HepG2 (cell line): ENCODE data around the gene ZFHX3. TPM values are rescaled to one million over a fixed set of nuclear protein-coding genes. Genes with fewer than 3 reads are reported as not detected.
A peak's percentile ranks its signal among the peaks of the same experiment; 100 is the strongest.

ENCODE experiments used
- CENPT ChIP-seq: sonication (generic); formaldehyde crosslinking; IDR thresholded peaks from 2 replicates; pipeline ENCODE4 v1.8.0; 2022; ENCODE audit warnings: low read depth, mild to moderate bottlenecking, moderate library complexity, missing genetic modification reagents
- E2F1 ChIP-seq: sonication (generic); formaldehyde crosslinking; IDR thresholded peaks from 2 replicates; pipeline ENCODE4 v1.5.0; 2020; ENCODE audit warnings: missing genetic modification reagents
- EZH2 ChIP-seq: conservative IDR thresholded peaks from 2 replicates; pipeline ENCODE4 v1.6.1; 2012; ENCODE audit warnings: mild to moderate bottlenecking, low read depth, low read length, moderate library complexity
- MAF1 ChIP-seq: sonication (generic); formaldehyde crosslinking; IDR thresholded peaks from 2 replicates; pipeline ENCODE4 v1.5.0; 2020; ENCODE audit warnings: missing genetic modification reagents, borderline replicate concordance
- MYPOP ChIP-seq: sonication (generic); formaldehyde crosslinking; IDR thresholded peaks from 2 replicates; pipeline ENCODE4 v1.8.1; 2023; ENCODE audit warnings: mild to moderate bottlenecking, moderate library complexity, missing genetic modification reagents
- NCOR1 ChIP-seq: fragments of 200-600 bp; sonication (generic); IDR thresholded peaks from 2 replicates; pipeline ENCODE4 v1.7.0; 2017; ENCODE audit warnings: antibody characterized with exemption, low read length, borderline replicate concordance
- PAWR ChIP-seq: sonication (generic); formaldehyde crosslinking; IDR thresholded peaks from 2 replicates; pipeline ENCODE4 v1.4.0; 2020; ENCODE audit warnings: missing genetic modification reagents, mild to moderate bottlenecking, borderline replicate concordance
- TRIM24 ChIP-seq: sonication (generic); formaldehyde crosslinking; IDR thresholded peaks from 2 replicates; pipeline ENCODE4 v1.8.0; 2022; ENCODE audit warnings: mild to moderate bottlenecking, missing genetic modification reagents
- ZNF749 ChIP-seq: sonication (generic); formaldehyde crosslinking; IDR thresholded peaks from 2 replicates; pipeline ENCODE4 v1.8.0; 2022; ENCODE audit warnings: mild to moderate bottlenecking, missing genetic modification reagents, moderate library complexity, borderline replicate concordance
- ZSCAN12 ChIP-seq: sonication (generic); formaldehyde crosslinking; IDR thresholded peaks from 2 replicates; pipeline ENCODE4 v1.9.0; 2021; ENCODE audit warnings: mild to moderate bottlenecking, missing genetic modification reagents
- polyA plus RNA-seq, 8 experiments: library from polyadenylated mRNA; depleted of rRNA in 3 of 8; stranded (reverse) in 7 of 8; unstranded in 1 of 8; fragments of >200 nt; fragmentation: Illumina TruSeq in 4 of 8; extraction: Trizol in 4 of 8; gene quantifications; 2 replicates each; pipeline versions ENCODE4 v1.2.1 to v1.2.3, GENCODE V29; 2011 to 2016; ENCODE audit warnings: low read depth in 4 of 8, missing spikeins in 1 of 8, mixed read lengths in 1 of 8; ENCODE audit not compliant: insufficient read depth in 1 of 8
- total RNA-seq, 5 experiments: library from RNA; depleted of rRNA; stranded (reverse); fragments of >200 nt; fragmentation: Illumina TruSeq; extraction: Trizol; gene quantifications; 2 replicates each; pipeline ENCODE4 v1.2.3, GENCODE V29; 2016; ENCODE audit warnings: low read depth in 1 of 5
- TF ChIP-seq, protein P1 (sequence below): sonication (generic); formaldehyde crosslinking; conservative IDR thresholded peaks from 2 replicates; pipeline ENCODE4 v1.8.0; 2022; ENCODE audit warnings: low read depth, missing genetic modification reagents
- TF ChIP-seq, protein P2 (sequence below): sonication (generic); formaldehyde crosslinking; IDR thresholded peaks from 2 replicates; pipeline ENCODE4 v1.4.0; 2020; ENCODE audit warnings: mild to moderate bottlenecking, missing genetic modification reagents
- TF ChIP-seq, protein P3 (sequence below): sonication (generic); formaldehyde crosslinking; IDR thresholded peaks from 2 replicates; pipeline ENCODE4 v1.4.0; 2020; ENCODE audit warnings: missing genetic modification reagents
- TF ChIP-seq, protein P4 (sequence below): sonication (generic); formaldehyde crosslinking; conservative IDR thresholded peaks from 2 replicates; pipeline ENCODE4 v1.4.0; 2020; ENCODE audit warnings: mild to moderate bottlenecking, missing genetic modification reagents, moderate library complexity

ZFHX3 gene
- total and polyA plus RNA-seq, 2 of the 13 experiments (the other 11 are each of a cell fraction or from before 2014, with no cell fraction given): 5.0 to 6.0 TPM

DNA sequence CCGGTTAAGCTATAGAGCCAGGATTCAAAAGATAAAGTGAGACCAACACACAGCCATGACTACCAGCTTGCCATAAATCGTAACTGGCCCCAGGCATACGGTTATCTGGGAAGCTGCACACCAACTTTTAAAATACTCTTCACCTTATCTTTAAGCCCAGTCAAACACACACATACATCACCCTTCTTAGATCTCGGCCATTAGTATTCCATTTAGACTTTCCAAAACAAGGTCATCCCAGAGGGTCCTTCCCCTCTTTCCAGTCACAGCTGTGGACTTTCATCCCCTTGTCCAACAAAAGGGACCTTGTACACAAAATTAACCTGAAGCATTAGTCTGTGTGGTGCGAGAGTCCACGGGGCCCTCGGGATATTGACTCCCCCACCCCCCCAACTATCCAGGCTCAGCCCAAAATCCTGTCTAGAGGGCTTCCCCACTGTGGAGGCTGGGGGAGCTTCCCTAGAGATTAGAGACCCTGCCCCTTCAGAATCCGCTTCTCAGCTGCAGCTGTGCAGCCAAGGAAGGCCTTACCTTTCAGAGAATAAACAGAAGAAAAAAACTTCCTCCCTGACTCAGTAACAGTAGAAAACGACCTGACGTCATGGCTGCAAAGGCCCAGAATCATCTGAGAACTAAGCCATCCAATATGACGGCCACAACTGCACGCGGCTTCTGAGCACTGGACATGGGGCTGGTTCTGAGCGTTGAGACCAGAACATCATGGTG lies 9.9 kb downstream of the ZFHX3 start (continued):
- TF ChIP-seq, protein P1, sequence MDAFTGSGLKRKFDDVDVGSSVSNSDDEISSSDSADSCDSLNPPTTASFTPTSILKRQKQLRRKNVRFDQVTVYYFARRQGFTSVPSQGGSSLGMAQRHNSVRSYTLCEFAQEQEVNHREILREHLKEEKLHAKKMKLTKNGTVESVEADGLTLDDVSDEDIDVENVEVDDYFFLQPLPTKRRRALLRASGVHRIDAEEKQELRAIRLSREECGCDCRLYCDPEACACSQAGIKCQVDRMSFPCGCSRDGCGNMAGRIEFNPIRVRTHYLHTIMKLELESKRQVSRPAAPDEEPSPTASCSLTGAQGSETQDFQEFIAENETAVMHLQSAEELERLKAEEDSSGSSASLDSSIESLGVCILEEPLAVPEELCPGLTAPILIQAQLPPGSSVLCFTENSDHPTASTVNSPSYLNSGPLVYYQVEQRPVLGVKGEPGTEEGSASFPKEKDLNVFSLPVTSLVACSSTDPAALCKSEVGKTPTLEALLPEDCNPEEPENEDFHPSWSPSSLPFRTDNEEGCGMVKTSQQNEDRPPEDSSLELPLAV (CRISPR knock-in tag): no peak
- no peak for TF ChIP-seq MAF1 (CRISPR knock-in tag)
- TF ChIP-seq TRIM24 (CRISPR knock-in tag): no peak
- TF ChIP-seq, protein P2, sequence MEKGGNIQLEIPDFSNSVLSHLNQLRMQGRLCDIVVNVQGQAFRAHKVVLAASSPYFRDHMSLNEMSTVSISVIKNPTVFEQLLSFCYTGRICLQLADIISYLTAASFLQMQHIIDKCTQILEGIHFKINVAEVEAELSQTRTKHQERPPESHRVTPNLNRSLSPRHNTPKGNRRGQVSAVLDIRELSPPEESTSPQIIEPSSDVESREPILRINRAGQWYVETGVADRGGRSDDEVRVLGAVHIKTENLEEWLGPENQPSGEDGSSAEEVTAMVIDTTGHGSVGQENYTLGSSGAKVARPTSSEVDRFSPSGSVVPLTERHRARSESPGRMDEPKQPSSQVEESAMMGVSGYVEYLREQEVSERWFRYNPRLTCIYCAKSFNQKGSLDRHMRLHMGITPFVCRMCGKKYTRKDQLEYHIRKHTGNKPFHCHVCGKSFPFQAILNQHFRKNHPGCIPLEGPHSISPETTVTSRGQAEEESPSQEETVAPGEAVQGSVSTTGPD (CRISPR knock-in tag): 0 out of 2 replicates have a peak, but pooled peaks have one; percentile 61
- no peak for TF ChIP-seq ZNF749 (CRISPR knock-in tag)
- TF ChIP-seq CENPT (CRISPR knock-in tag): no peak
- TF ChIP-seq, protein P3, sequence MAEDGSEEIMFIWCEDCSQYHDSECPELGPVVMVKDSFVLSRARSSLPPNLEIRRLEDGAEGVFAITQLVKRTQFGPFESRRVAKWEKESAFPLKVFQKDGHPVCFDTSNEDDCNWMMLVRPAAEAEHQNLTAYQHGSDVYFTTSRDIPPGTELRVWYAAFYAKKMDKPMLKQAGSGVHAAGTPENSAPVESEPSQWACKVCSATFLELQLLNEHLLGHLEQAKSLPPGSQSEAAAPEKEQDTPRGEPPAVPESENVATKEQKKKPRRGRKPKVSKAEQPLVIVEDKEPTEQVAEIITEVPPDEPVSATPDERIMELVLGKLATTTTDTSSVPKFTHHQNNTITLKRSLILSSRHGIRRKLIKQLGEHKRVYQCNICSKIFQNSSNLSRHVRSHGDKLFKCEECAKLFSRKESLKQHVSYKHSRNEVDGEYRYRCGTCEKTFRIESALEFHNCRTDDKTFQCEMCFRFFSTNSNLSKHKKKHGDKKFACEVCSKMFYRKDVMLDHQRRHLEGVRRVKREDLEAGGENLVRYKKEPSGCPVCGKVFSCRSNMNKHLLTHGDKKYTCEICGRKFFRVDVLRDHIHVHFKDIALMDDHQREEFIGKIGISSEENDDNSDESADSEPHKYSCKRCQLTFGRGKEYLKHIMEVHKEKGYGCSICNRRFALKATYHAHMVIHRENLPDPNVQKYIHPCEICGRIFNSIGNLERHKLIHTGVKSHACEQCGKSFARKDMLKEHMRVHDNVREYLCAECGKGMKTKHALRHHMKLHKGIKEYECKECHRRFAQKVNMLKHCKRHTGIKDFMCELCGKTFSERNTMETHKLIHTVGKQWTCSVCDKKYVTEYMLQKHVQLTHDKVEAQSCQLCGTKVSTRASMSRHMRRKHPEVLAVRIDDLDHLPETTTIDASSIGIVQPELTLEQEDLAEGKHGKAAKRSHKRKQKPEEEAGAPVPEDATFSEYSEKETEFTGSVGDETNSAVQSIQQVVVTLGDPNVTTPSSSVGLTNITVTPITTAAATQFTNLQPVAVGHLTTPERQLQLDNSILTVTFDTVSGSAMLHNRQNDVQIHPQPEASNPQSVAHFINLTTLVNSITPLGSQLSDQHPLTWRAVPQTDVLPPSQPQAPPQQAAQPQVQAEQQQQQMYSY (CRISPR knock-in tag): no peak
- no peak for TF ChIP-seq PAWR (CRISPR knock-in tag)
- no peak for TF ChIP-seq E2F1 (CRISPR knock-in tag)
- no peak for TF ChIP-seq MYPOP
- no peak for TF ChIP-seq EZH2
- TF ChIP-seq, protein P4, sequence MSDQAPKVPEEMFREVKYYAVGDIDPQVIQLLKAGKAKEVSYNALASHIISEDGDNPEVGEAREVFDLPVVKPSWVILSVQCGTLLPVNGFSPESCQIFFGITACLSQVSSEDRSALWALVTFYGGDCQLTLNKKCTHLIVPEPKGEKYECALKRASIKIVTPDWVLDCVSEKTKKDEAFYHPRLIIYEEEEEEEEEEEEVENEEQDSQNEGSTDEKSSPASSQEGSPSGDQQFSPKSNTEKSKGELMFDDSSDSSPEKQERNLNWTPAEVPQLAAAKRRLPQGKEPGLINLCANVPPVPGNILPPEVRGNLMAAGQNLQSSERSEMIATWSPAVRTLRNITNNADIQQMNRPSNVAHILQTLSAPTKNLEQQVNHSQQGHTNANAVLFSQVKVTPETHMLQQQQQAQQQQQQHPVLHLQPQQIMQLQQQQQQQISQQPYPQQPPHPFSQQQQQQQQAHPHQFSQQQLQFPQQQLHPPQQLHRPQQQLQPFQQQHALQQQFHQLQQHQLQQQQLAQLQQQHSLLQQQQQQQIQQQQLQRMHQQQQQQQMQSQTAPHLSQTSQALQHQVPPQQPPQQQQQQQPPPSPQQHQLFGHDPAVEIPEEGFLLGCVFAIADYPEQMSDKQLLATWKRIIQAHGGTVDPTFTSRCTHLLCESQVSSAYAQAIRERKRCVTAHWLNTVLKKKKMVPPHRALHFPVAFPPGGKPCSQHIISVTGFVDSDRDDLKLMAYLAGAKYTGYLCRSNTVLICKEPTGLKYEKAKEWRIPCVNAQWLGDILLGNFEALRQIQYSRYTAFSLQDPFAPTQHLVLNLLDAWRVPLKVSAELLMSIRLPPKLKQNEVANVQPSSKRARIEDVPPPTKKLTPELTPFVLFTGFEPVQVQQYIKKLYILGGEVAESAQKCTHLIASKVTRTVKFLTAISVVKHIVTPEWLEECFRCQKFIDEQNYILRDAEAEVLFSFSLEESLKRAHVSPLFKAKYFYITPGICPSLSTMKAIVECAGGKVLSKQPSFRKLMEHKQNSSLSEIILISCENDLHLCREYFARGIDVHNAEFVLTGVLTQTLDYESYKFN: peak; percentile 94
- TF ChIP-seq NCOR1: peak; percentile 99
- no peak for TF ChIP-seq ZSCAN12 (CRISPR knock-in tag)
